NOMO-1 (cell line): ENCODE measurements around the gene MEG3.

Source experiments
- DNase-seq, 2 experiments: peaks; one replicate each; lab custom pipeline; 2025; ENCODE audit not compliant: unreplicated experiment in 2 of 2; lab: John Stamatoyannopoulos, UW

The MEG3 gene

GRCh38 chr14:100878271-100879146, 52.6 kb downstream of the MEG3 start:
- no peak for DNase-seq

- DNase-seq = no peak
Measured at GRCh38 chr14:100879194-100879593, 53.3 kb downstream of the MEG3 start.

DNA sequence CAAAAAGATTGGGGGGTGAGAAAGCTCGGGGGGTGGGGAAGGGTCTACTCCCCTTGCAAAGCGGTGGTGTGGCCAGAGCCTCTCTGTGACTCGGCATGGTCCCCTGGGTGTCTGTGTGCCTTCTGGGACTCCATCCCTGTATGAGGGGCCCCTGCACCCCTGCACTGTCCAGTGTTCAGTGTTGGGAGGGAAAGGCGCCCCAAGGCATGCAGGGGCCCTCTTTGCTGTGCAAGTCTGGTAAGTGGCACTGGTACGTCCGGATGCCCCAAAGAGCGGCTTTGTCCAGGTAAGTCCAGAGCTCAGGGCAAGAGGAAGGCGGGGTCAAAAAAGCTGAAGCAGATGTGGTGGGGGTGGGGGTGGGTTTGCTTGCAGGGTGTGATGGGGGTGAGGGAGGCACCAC, 53.9 kb downstream of the MEG3 start:
- DNase-seq = no peak

GRCh38 chr14:100880271-100881101, 54.6 kb downstream of the MEG3 start:
- DNase-seq = no peak

DNA sequence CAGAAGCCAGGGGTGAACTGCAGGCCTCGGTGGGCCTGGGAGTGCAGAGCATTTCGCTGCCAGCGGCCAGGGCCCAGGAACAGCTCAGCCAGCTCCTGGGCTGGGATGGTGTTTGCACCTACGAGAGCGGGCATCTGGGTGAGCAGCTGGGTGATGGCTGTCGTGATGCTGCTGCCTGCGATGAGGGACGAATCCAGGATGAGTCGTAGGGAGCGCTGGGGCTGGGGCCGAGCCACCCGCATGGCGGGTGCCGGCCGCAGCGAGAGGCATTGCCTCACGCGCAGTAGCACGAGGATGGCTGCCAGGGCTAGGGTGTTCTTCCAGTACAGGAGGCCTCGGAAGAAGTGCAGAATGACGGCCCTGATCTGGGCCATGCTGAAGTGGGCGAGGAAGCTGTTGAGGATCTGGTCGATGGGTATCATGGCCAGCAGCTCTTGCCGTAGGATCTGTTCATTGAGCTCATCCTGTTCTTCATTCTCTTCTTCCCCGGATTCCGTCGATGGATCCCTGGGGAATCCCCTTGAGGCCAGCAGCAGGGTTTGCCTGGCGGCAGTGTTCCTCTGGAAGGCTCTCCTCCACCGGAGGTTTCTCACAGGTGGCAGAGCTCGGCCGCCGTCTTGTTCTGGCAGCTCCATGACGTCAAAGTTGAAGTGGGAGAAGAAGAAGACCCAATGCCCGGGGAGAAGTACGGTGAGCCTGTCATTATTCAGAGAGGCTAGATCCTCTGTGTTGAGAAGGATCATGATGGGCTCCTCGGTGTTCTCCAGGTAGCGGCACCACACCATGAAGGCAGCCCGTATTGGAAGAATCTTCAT, 55.5 kb downstream of the MEG3 start:
- DNase-seq = no peak

GRCh38 chr14:100882026-100882967, 56.4 kb downstream of the MEG3 start:
- DNase-seq = no peak

- DNase-seq = no peak
Measured at GRCh38 chr14:100882991-100883788, 57.3 kb downstream of the MEG3 start.

DNA sequence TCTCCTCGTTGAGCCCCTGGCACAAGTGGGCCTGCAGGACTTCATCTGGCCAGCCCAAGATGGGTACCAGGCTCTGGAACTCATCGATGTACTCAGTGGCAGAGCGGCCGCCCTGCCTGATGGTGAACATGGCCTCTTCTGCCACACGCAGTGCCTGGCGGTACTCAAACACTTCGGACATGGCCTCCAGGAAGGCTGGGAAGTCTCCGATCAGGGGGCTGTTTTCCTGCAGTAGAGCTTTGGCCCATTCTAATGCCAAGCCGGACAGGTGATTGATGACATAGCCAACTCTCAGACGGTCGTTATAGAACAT, 57.8 kb downstream of the MEG3 start:
- no peak for DNase-seq

DNA sequence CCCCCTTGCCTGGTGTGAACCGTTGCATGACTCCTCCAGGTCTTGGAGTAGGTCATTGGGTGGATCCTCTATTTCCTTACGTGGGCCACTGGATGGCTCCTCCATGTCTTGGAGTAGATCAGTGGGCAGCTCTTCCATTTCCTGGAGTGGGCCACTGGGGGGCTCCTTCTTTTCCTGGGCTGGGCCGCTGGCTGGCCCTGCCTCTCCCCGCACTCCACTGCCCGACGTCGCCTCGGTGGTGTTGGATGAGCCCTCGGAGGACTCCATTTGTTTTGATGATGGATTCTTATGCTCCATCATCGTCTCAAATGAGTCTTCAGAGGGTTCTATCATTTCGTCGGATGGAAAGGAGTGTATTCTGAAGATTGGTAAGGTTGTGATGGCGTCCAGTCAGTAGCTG, 58.5 kb downstream of the MEG3 start:
- DNase-seq = no peak

DNA sequence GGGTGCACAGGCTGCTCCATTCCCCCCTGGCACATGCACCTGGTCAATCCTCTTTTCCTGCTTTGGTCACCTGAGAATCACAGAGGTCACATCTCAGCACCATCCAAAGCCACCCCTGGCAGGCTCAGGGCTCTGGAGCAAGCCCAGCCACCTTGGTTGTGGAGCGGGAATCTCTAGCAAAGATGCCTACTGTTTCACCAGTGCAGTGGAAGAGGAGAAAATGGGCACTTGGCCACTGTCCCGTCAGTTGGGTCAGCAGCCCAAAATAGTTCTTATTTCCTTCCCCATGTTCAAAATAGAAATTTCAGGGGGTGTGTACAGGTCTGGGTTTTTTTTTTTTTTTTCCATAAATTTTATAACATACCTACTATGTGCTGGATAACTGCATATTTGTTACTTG, 59.3 kb downstream of the MEG3 start:
- no peak for DNase-seq

DNA sequence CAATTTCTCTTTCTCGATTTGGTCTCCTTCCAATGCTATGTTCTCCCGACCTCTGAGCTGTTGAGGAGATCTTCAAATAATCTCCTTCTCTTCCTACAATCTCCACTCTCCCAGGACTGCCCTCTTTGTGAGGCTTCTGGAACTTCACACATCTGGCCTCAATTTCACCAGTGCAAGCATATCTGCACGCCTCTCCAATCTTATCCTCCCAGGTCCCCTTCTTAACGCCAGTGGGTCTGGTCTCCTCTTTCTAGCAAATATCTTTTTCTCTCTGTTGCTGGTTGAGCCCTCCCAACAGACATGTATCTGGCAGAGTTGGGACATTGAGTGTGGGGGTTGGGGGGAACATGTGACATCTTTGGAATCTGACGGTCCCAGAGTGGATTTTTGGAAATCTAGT, 59.7 kb downstream of the MEG3 start:
- no peak for DNase-seq

DNA sequence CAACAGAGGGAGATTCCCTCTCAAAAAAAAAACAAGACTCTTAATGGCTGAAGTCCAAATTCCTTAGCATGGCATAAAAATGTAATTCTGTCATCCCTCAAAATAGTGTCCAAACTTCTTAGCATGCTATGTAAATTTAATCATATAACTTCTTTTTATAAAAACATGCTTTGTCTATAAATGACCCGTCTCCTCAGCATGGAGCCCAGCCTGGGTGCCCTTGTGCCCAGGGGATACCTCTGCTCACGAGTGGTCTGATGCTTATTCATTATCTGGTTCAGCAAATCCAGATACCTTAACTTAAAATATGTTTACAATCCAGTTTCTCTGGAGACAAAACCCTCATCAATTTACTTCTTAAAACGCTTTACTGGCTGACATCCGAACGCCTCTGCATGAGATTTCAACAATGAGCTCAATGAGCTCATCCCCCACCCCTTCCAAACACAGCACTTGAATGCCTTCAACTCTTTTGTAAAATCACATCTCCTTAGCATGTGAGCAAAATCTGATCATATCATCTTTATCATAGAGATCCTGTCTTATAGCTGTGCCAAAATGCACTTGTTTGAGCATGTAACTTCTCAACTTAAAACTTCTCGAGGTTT, 61.9 kb downstream of the MEG3 start:
- no peak for DNase-seq

DNA sequence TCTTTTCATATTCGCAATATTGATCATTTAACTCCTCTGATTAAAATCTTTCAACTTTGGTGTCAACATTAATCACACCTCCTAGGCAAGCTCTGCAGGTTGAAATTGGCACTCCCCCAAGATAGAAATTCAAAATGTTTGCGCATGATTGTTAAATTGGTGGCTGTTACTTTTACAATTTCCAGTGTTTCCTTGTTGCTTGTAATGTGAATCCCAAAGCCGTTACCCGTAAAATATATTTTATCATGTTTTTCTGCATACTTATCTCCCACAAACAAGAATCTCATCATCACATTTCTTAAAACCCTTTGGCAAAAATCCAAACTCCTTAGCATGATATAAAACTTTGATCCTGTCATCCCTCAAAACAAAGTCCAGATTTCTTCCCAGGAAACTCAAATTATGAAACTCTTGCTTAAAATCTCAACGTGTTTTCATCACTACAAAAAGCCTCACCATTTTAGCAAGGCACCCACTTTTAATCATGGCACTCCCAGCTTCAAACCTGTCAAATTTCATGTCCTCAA, 62.9 kb downstream of the MEG3 start:
- no peak for DNase-seq

DNA sequence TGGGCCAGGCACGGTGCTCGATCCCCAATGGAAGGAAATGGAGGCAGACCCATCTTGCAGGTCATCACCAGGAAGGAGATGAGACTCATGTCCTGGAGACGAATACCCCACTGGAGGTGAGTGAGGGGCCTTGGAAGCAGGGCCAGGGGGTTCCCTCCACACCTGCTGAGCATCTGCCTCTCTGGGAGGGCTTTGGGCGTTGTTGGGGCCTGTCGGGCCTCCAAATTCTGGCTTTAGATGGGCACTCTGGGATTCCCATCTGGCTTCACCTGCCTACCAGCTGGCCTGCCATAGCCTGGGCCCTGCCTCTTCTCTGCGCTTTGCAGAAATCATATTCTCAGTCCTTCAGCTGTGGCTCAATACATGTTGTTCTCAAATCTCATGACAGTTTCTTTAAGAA, 63.7 kb downstream of the MEG3 start:
- DNase-seq = no peak

DNA sequence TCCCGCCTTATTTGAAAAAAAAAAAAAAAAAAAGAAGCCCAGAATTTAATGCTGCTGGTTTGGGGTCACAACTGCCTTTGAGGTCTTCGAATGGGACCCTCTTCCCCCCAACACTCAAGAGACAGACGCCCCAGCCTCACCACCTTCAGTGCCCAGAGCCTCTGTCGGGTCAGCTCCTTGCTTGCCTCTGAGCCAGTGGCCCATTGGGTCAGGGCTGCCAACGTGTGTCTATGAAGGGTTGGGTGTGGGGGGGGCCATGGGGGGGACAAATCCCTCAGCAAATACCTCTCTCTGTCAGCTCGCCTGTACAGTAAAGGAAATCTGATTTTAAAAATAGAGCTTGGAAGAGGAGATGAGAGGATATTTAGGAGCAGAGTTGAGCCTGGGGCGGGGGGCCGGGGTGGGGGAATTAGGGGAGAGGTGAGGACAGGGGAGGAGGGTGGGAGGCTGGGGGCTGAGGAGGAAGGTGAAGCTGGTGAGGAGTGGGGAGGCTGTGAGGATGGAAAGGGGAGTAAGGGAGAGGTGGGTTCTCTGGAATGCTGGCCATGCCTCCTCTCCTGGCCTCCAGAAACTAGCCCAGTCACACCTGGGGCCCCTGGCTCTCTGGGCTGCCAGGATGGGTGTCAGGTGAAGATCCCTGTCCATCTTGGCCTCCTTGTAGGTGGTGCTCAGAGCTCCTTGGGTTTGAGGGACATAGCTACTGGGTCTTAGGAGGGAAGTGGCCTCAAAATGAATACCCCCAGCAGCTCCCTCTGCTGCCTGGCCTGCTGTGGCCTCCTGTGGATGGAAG, 64.3 kb downstream of the MEG3 start:
- DNase-seq = no peak

DNA sequence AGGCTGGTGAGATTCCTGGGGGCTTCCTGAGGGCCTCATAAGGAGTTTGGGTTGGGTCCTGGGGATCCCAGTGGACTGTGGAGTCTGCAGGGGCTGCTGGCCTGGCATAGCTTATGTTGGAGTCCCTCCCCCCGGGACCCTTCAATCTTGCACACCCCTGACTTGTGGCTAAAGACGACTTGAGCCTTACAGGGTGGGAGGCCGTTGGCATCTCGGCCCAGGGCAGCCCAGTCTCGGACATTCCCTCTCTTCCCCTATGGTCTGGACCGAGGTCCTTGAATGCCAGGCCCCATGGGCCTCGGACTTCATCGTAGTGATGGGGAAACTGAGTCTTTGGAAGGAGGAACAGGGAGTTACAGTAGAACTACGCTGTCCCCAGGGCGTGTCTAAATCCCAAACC, 65.1 kb downstream of the MEG3 start:
- DNase-seq = no peak

DNA sequence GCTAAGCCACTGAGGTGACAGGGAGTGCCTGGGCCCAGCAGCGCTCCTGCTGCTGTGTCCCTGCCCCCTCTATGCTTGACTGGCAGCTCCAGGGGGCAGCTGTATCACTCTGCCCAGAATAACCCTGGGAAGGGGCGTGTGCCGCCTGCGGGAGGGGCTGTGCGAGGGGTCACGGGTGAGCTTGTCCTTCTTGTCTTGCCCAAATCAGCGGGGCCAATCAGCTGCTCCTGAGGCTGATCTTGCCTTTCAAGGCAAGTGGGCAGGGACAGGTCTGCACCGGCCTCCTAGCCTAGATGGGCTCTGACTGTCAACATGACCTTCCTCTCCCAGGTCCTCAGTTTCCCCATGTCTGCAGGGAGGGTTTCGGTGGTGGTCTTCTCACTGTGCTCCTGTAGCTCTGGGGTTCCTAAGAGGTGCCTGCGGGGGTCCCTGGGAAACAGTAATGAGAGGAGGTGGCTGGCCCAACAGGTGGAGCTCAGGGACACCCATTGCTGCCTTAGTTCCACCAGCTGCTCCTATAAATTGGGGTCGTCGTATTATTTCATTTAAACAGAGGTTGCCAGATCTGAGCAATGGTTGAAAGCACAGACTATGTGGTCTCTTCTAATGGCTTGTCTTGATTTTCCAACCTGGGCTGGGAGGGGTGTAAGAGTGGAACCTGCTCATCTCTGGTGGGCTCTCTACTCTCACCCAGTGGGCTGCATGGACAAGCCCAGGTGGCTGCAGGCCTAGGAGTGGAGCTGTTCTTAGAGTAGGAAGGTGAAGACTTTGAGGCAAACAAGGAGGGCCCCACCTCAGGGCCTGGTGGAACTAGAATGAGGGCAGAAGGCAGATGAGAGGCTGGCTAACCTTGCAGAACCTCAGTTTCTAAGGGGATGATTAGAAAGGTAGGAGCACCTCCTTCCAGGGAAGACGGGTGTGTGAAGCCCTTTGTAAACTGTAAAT, 65.9 kb downstream of the MEG3 start:
- no peak for DNase-seq
